ENCODE results near the gene CLCN3.

GRCh38 chr4:169593050-169593560, 27.3 kb upstream of the CLCN3 start:
- TF ChIP-seq CTCF (IDR thresholded peaks at IDR 0.05; ENCODE audit: low read depth, low read length, missing input control) (no peak), EGR1 (IDR thresholded peaks at IDR 0.05; ENCODE audit: low read depth in 2 of 2) (no peak), FOXA1 (IDR thresholded peaks at IDR 0.05) (no peak), GABPA (IDR thresholded peaks at IDR 0.05 in 1 of 2, conservative IDR thresholded peaks at IDR 0.05 in 1 of 2) (no peak), RAD21 (IDR thresholded peaks at IDR 0.05) (no peak), MAX (IDR thresholded peaks at IDR 0.05) (no peak), JUND (IDR thresholded peaks at IDR 0.05) (no peak), NR2F2 (IDR thresholded peaks at IDR 0.05) (peak; percentile 60), SP1 (IDR thresholded peaks at IDR 0.05) (no peak), ZBTB33 (IDR thresholded peaks at IDR 0.05) (no peak)
- TF ChIP-seq, protein P1, sequence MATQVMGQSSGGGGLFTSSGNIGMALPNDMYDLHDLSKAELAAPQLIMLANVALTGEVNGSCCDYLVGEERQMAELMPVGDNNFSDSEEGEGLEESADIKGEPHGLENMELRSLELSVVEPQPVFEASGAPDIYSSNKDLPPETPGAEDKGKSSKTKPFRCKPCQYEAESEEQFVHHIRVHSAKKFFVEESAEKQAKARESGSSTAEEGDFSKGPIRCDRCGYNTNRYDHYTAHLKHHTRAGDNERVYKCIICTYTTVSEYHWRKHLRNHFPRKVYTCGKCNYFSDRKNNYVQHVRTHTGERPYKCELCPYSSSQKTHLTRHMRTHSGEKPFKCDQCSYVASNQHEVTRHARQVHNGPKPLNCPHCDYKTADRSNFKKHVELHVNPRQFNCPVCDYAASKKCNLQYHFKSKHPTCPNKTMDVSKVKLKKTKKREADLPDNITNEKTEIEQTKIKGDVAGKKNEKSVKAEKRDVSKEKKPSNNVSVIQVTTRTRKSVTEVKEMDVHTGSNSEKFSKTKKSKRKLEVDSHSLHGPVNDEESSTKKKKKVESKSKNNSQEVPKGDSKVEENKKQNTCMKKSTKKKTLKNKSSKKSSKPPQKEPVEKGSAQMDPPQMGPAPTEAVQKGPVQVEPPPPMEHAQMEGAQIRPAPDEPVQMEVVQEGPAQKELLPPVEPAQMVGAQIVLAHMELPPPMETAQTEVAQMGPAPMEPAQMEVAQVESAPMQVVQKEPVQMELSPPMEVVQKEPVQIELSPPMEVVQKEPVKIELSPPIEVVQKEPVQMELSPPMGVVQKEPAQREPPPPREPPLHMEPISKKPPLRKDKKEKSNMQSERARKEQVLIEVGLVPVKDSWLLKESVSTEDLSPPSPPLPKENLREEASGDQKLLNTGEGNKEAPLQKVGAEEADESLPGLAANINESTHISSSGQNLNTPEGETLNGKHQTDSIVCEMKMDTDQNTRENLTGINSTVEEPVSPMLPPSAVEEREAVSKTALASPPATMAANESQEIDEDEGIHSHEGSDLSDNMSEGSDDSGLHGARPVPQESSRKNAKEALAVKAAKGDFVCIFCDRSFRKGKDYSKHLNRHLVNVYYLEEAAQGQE (IDR thresholded peaks at IDR 0.05), result no peak
